ENCODE results near the gene HDAC4.

Gene HDAC4

GRCh38 chr2:239395524-239395923 is 5.3 kb downstream of the HDAC4 start:
- DNase-seq = no peak

GRCh38 chr2:239394978-239395377 is 5.8 kb downstream of the HDAC4 start:
- DNase-seq = no peak

GRCh38 chr2:239394346-239394945 is 6.4 kb downstream of the HDAC4 start:
- no peak for DNase-seq

- DNase-seq = no peak
These were observed 6.9 kb downstream of the HDAC4 start for GRCh38 chr2:239393941-239394340.

- DNase-seq = no peak
These were observed 7.4 kb downstream of the HDAC4 start for GRCh38 chr2:239393388-239393940.

GRCh38 chr2:239392688-239393387 is 8.0 kb downstream of the HDAC4 start:
- DNase-seq = no peak

- no peak for DNase-seq
These were observed 8.8 kb downstream of the HDAC4 start for GRCh38 chr2:239392072-239392357.

GRCh38 chr2:239391286-239392071 is 9.3 kb downstream of the HDAC4 start:
- no peak for DNase-seq

GRCh38 chr2:239390546-239391285 is 10.1 kb downstream of the HDAC4 start:
- DNase-seq = no peak

GRCh38 chr2:239389414-239390329 is 11.1 kb downstream of the HDAC4 start:
- no peak for DNase-seq

- DNase-seq = no peak
These were observed 12.3 kb downstream of the HDAC4 start for GRCh38 chr2:239388236-239389151.

GRCh38 chr2:239387811-239388210 is 13.0 kb downstream of the HDAC4 start:
- DNase-seq = no peak

- no peak for DNase-seq
These were observed 13.9 kb downstream of the HDAC4 start for GRCh38 chr2:239386872-239387445.

- DNase-seq = no peak
These were observed 14.7 kb downstream of the HDAC4 start for GRCh38 chr2:239386001-239386670.

GRCh38 chr2:239385096-239386000 is 15.5 kb downstream of the HDAC4 start:
- DNase-seq = no peak

GRCh38 chr2:239383759-239384156 is 17.1 kb downstream of the HDAC4 start:
- DNase-seq = no peak

- no peak for DNase-seq
These were observed 17.6 kb downstream of the HDAC4 start for GRCh38 chr2:239383036-239383758.

- DNase-seq = no peak
These were observed 18.4 kb downstream of the HDAC4 start for GRCh38 chr2:239382384-239382880.
